SU-DHL-6 (cell line): Measurements from ENCODE around the gene SMG7.

Source experiments
- H2AFZ ChIP-seq: fragments of 200-600 bp; sonication (generic); 2 replicates; pipeline ENCODE4 v1.6.1; 2014; ENCODE audit warnings: low read depth, mild to moderate bottlenecking, moderate library complexity, mixed read lengths, antibody characterized with exemption, low read length; ENCODE audit not compliant: severe bottlenecking
- H3F3A ChIP-seq: fragments of 200-600 bp; shearing (Covaris generic); 2 replicates; pipeline ENCODE4 v1.6.0; 2016; ENCODE audit warnings: antibody characterized with exemption, mild to moderate bottlenecking; ENCODE audit not compliant: insufficient read depth
- H3K27ac ChIP-seq: fragments of 200-600 bp; sonication (generic); 2 replicates; pipeline ENCODE4 v1.5.1; 2016; ENCODE audit warnings: low read depth, mild to moderate bottlenecking, low read length, moderate library complexity, mixed read lengths
- H3K27me3 ChIP-seq: fragments of 200-600 bp; sonication (generic), shearing (Covaris generic); 2 replicates; pipeline ENCODE4 v1.6.0; 2014; ENCODE audit warnings: mild to moderate bottlenecking, low read length
- H3K36me3 ChIP-seq: fragments of 200-600 bp; sonication (generic); 2 replicates; pipeline ENCODE4 v1.6.1; 2014; ENCODE audit warnings: mild to moderate bottlenecking, low read length, mixed read lengths
- H3K4me2 ChIP-seq: fragments of 300-600, 200-600 bp; shearing (Covaris generic), sonication (generic); 2 replicates; pipeline ENCODE4 v1.6.0; 2014; ENCODE audit warnings: low read length, low read depth, mild to moderate bottlenecking; ENCODE audit not compliant: poor library complexity, severe bottlenecking
- H3K4me3 ChIP-seq: fragments of 200-600 bp; sonication (generic); 2 replicates; pipeline ENCODE4 v1.5.1; 2014; ENCODE audit warnings: antibody characterized with exemption, low read length, mild to moderate bottlenecking, mixed read lengths; ENCODE audit not compliant: insufficient read depth, poor library complexity, severe bottlenecking
- H3K79me2 ChIP-seq: fragments of 200-600 bp; sonication (generic); 2 replicates; pipeline ENCODE4 v1.6.1; 2014; ENCODE audit warnings: mild to moderate bottlenecking, low read length, moderate library complexity; ENCODE audit not compliant: insufficient read depth
- H3K9ac ChIP-seq: fragments of 200-600 bp; sonication (generic); 2 replicates; pipeline ENCODE4 v1.7.0; 2014; ENCODE audit warnings: mild to moderate bottlenecking, low read length
- H3K9me2 ChIP-seq: fragments of 200-600 bp; sonication (generic); replicated peaks from 2 replicates; pipeline ENCODE4 v1.6.1; 2014; ENCODE audit warnings: low read length; ENCODE audit not compliant: insufficient read depth
- H3K9me3 ChIP-seq: fragments of 200-600 bp; sonication (generic); 2 replicates; pipeline ENCODE4 v1.6.1; 2014; ENCODE audit warnings: low read length, mixed read lengths; ENCODE audit not compliant: insufficient read depth
- H4K20me1 ChIP-seq: fragments of 200-600 bp; sonication (generic); 2 replicates; pipeline ENCODE4 v1.6.1; 2014; ENCODE audit warnings: low read depth, mild to moderate bottlenecking, antibody characterized with exemption, low read length, moderate library complexity, mixed read lengths
- CTCF ChIP-seq: fragments of 200-600 bp; sonication (generic); IDR thresholded peaks from one replicate; pipeline ENCODE4 v1.5.1; 2017; ENCODE audit warnings: antibody characterized with exemption, mild to moderate bottlenecking, low read length, moderate library complexity; ENCODE audit not compliant: insufficient read depth, poor library complexity, severe bottlenecking
- EZH2phosphoT487 ChIP-seq: fragments of 200-600 bp; sonication (generic), shearing (Covaris generic); conservative IDR thresholded peaks from 2 replicates; pipeline ENCODE4 v1.6.1; 2018; ENCODE audit warnings: mild to moderate bottlenecking, antibody characterized with exemption, low read length, moderate library complexity, mixed read lengths

The SMG7 gene

GRCh38 chr1:183435497-183435896, 36.8 kb upstream of the SMG7 start:
- Histone ChIP-seq H3K9me3 (no peaks in the 10 kb centered on the region), H2AFZ (no peak overlapping the region), H3K27ac (no peak overlapping the region), H3K27me3 (no peaks in the 10 kb centered on the region), H4K20me1 (no peaks in the 10 kb centered on the region), H3F3A (no peaks in the 10 kb centered on the region), H3K79me2 (no peaks in the 10 kb centered on the region), H3K4me3 (no peak overlapping the region), H3K4me2 (no peak overlapping the region), H3K9ac (no peak overlapping the region), H3K9me2 (no peaks in the 10 kb centered on the region), H3K36me3 (no peaks in the 10 kb centered on the region)
- no peak for TF ChIP-seq EZH2phosphoT487
- TF ChIP-seq CTCF: no peak

GRCh38 chr1:183438060-183438459, 34.2 kb upstream of the SMG7 start:
- no peaks in the 10 kb centered on the region for H3K79me2 ChIP-seq
- H3K9me2 ChIP-seq: no peaks in the 10 kb centered on the region
- H3K27ac ChIP-seq: no peak overlapping the region
- no peak overlapping the region for H2AFZ ChIP-seq
- H3K9ac ChIP-seq: no peak overlapping the region
- H3K9me3 ChIP-seq: no peaks in the 10 kb centered on the region
- H3K36me3 ChIP-seq: no peaks in the 10 kb centered on the region
- H3F3A ChIP-seq: no peaks in the 10 kb centered on the region
- H3K4me3 ChIP-seq: no peak overlapping the region
- H3K4me2 ChIP-seq: no peak overlapping the region
- no peaks in the 10 kb centered on the region for H4K20me1 ChIP-seq
- H3K27me3 ChIP-seq: no peaks in the 10 kb centered on the region
- TF ChIP-seq EZH2phosphoT487: no peak
- TF ChIP-seq CTCF: no peak

GRCh38 chr1:183443011-183443410, 29.3 kb upstream of the SMG7 start:
- Histone ChIP-seq H3K36me3 (no peaks in the 10 kb centered on the region), H3K27ac (no peak overlapping the region), H3K4me3 (no peak overlapping the region), H3K9ac (no peak overlapping the region), H3F3A (no peaks in the 10 kb centered on the region), H3K79me2 (no peaks in the 10 kb centered on the region), H3K4me2 (no peak overlapping the region), H4K20me1 (no peaks in the 10 kb centered on the region), H3K9me3 (no peaks in the 10 kb centered on the region), H3K27me3 (no peaks in the 10 kb centered on the region), H3K9me2 (no peaks in the 10 kb centered on the region), H2AFZ (no peak overlapping the region)
- TF ChIP-seq CTCF: no peak
- TF ChIP-seq EZH2phosphoT487: no peak
